ENCODE results near the gene VPS33A.

DNA sequence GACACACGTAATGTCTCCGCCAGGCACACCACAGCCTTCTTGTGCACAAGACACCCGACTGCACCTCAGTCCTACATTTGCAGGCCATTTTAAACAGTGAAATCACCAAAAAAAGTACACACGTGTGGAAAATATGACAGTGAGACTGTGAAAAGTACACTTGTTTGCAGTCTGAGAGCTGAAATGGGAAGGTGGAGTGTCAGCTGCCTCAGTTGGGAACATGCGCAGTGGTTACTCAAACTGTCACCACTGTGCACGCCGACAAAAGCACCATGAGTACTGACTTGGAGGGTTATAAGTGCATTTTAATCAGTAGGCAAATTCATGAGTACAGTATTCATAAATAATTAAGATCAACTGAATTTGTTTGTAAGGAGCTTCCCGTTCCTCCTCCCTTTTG lies 15.8 kb downstream of the VPS33A start:
- TF ChIP-seq, protein P1, sequence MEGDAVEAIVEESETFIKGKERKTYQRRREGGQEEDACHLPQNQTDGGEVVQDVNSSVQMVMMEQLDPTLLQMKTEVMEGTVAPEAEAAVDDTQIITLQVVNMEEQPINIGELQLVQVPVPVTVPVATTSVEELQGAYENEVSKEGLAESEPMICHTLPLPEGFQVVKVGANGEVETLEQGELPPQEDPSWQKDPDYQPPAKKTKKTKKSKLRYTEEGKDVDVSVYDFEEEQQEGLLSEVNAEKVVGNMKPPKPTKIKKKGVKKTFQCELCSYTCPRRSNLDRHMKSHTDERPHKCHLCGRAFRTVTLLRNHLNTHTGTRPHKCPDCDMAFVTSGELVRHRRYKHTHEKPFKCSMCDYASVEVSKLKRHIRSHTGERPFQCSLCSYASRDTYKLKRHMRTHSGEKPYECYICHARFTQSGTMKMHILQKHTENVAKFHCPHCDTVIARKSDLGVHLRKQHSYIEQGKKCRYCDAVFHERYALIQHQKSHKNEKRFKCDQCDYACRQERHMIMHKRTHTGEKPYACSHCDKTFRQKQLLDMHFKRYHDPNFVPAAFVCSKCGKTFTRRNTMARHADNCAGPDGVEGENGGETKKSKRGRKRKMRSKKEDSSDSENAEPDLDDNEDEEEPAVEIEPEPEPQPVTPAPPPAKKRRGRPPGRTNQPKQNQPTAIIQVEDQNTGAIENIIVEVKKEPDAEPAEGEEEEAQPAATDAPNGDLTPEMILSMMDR (IDR thresholded peaks at IDR 0.05; ENCODE audit: low read length) = no peak
- TF ChIP-seq EZH2phosphoT487 (IDR thresholded peaks at IDR 0.05; ENCODE audit: low read length) = no peak
- TF ChIP-seq EZH2 (optimal IDR thresholded peaks at IDR 0.05; ENCODE audit: low read depth, low read length) = no peak
